Testis (tissue), 2 donors: ENCODE results near the gene CDC42.

Experiments used
- POLR2A ChIP-seq: fragments of 450-650 bp; IDR thresholded peaks from one replicate; pipeline ENCODE4 v1.6.1; 2017; ENCODE audit warnings: antibody characterized with exemption, mild to moderate bottlenecking, moderate library complexity
- TF ChIP-seq, protein P1 (sequence below), 3 experiments: fragments of 450-650 bp in 2 of 3; fragments of 200-600 bp in 1 of 3; sonication (generic) in 1 of 3; IDR thresholded peaks; one replicate each; pipeline ENCODE4 v1.5.1; 2016 to 2019; ENCODE audit warnings: antibody characterized with exemption in 3 of 3, mild to moderate bottlenecking in 2 of 3, moderate library complexity in 1 of 3

DNA sequence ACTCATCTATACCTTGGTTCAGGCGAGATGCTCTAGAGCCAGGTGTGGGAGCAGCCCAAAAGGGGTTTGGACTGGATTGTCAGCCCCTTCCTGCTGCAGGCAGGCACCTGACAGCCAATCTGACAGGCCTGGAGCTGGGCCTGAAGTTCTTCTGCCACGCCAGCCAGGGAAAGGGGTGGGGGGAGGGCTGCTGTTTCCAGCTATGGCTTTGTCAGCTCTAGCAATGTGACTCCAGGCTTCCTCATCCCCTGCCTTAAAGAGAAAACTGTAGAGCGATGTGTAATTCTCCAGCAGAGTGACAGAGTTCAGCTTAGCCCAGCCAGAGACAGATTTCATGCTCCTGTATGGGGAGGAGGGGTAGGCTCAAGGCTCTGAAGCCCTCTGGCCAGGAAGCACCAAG, 60.0 kb downstream of the CDC42 start:
- TF ChIP-seq, protein P1, sequence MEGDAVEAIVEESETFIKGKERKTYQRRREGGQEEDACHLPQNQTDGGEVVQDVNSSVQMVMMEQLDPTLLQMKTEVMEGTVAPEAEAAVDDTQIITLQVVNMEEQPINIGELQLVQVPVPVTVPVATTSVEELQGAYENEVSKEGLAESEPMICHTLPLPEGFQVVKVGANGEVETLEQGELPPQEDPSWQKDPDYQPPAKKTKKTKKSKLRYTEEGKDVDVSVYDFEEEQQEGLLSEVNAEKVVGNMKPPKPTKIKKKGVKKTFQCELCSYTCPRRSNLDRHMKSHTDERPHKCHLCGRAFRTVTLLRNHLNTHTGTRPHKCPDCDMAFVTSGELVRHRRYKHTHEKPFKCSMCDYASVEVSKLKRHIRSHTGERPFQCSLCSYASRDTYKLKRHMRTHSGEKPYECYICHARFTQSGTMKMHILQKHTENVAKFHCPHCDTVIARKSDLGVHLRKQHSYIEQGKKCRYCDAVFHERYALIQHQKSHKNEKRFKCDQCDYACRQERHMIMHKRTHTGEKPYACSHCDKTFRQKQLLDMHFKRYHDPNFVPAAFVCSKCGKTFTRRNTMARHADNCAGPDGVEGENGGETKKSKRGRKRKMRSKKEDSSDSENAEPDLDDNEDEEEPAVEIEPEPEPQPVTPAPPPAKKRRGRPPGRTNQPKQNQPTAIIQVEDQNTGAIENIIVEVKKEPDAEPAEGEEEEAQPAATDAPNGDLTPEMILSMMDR (IDR thresholded peaks at IDR 0.05), result no peak
- TF ChIP-seq POLR2A, result no peak
